Neural cell (in vitro differentiated cells): Measurements from ENCODE around the gene GSDME. TPM values are rescaled to one million over a fixed set of nuclear protein-coding genes. Genes with fewer than 3 reads are reported as not detected.

Experiments
- H2AFZ ChIP-seq: fragments of 200-600, 300-800 bp; sonication (generic), shearing (Covaris generic); 2 replicates; pipeline ENCODE4 v1.6.0; 2014; ENCODE audit warnings: low read depth, mild to moderate bottlenecking, antibody characterized with exemption, low read length, moderate library complexity
- H3F3A ChIP-seq: fragments of 200-600 bp; shearing (Covaris generic); 2 replicates; pipeline ENCODE4 v1.6.1; 2016; ENCODE audit warnings: mild to moderate bottlenecking, moderate library complexity, mixed read lengths, antibody characterized with exemption, low read length; ENCODE audit not compliant: insufficient read depth, poor library complexity, severe bottlenecking
- H3K27ac ChIP-seq: fragments of 200-600, 300-800 bp; sonication (generic), shearing (Covaris generic); 2 replicates; pipeline ENCODE4 v1.5.1; 2014; ENCODE audit warnings: mild to moderate bottlenecking, low read length, moderate library complexity
- H3K27me3 ChIP-seq: fragments of 300-800, 200-600 bp; sonication (generic), shearing (Covaris generic); 2 replicates; pipeline ENCODE4 v1.6.0; 2014; ENCODE audit warnings: mild to moderate bottlenecking, low read depth, low read length, moderate library complexity; ENCODE audit not compliant: insufficient read depth
- H3K36me3 ChIP-seq: fragments of 300-800, 200-600 bp; sonication (generic), shearing (Covaris generic); 2 replicates; pipeline ENCODE4 v1.5.1; 2014; ENCODE audit warnings: mild to moderate bottlenecking, antibody characterized with exemption, low read length, moderate library complexity; ENCODE audit not compliant: insufficient read depth
- H3K4me2 ChIP-seq: fragments of 300-800, 200-600 bp; sonication (generic), shearing (Covaris generic); 2 replicates; pipeline ENCODE4 v1.6.0; 2014; ENCODE audit warnings: mild to moderate bottlenecking, low read length
- H3K4me3 ChIP-seq: fragments of 300-800, 200-600 bp; sonication (generic), shearing (Covaris generic); 2 replicates; pipeline ENCODE4 v1.5.1; 2014; ENCODE audit warnings: mild to moderate bottlenecking, low read length, moderate library complexity
- H3K79me2 ChIP-seq: fragments of 200-600 bp; shearing (Covaris generic); replicated peaks from 2 replicates; pipeline ENCODE4 v1.6.0; 2014; ENCODE audit warnings: mild to moderate bottlenecking, low read length, moderate library complexity; ENCODE audit not compliant: insufficient read depth
- H3K9ac ChIP-seq: fragments of 300-800, 200-600 bp; sonication (generic), shearing (Covaris generic); 2 replicates; pipeline ENCODE4 v1.6.1; 2016; ENCODE audit warnings: mild to moderate bottlenecking, low read length, mixed read lengths
- H3K9me2 ChIP-seq: fragments of 200-600 bp; shearing (Covaris generic); 2 replicates; pipeline ENCODE4 v1.6.1; 2016; ENCODE audit warnings: mild to moderate bottlenecking, low read length, mixed read lengths; ENCODE audit not compliant: insufficient read depth
- H3K9me3 ChIP-seq: fragments of 200-600, 300-800 bp; sonication (generic), shearing (Covaris generic); 2 replicates; pipeline ENCODE4 v1.6.1; 2016; ENCODE audit warnings: mild to moderate bottlenecking, mixed run types, low read length, moderate library complexity, mixed read lengths
- H4K20me1 ChIP-seq: fragments of 200-600 bp; shearing (Covaris generic); 2 replicates; pipeline ENCODE4 v1.6.1; 2016; ENCODE audit warnings: mild to moderate bottlenecking, mixed run types; ENCODE audit not compliant: insufficient read depth
- EP300 ChIP-seq: fragments of 450-650 bp; conservative IDR thresholded peaks from 2 replicates; pipeline ENCODE4 v1.6.1; 2014; ENCODE audit warnings: antibody characterized with exemption, mild to moderate bottlenecking, moderate library complexity; ENCODE audit not compliant: poor library complexity, severe bottlenecking
- EZH2 ChIP-seq: fragments of 200-600, 300-800 bp; shearing (Covaris generic), sonication (generic); IDR thresholded peaks from 2 replicates; pipeline ENCODE4 v1.6.1; 2014; ENCODE audit warnings: antibody characterized with exemption, low read length, borderline replicate concordance, mild to moderate bottlenecking; ENCODE audit not compliant: insufficient read depth, poor library complexity, severe bottlenecking
- MXI1 ChIP-seq: fragments of 450-650 bp; conservative IDR thresholded peaks from 2 replicates; pipeline ENCODE4 v1.6.1; 2014; ENCODE audit warnings: antibody characterized with exemption, mild to moderate bottlenecking; ENCODE audit not compliant: poor library complexity, severe bottlenecking
- POLR2AphosphoS5 ChIP-seq: IDR thresholded peaks from 2 replicates; pipeline ENCODE4 v1.6.1; 2012
- RAD21 ChIP-seq: fragments of 450-650 bp; conservative IDR thresholded peaks from 2 replicates; pipeline ENCODE4 v1.6.1; 2014; ENCODE audit warnings: antibody characterized with exemption, mild to moderate bottlenecking, moderate library complexity
- SMC3 ChIP-seq: fragments of 450-650 bp; conservative IDR thresholded peaks from 2 replicates; pipeline ENCODE4 v1.6.1; 2014; ENCODE audit warnings: antibody characterized with exemption, mild to moderate bottlenecking, moderate library complexity; ENCODE audit not compliant: poor library complexity
- TAF1 ChIP-seq: IDR thresholded peaks from 2 replicates; pipeline ENCODE4 v1.6.1; 2012; ENCODE audit warnings: low read depth
- polyA plus RNA-seq: library from polyadenylated mRNA; depleted of rRNA; stranded (reverse); fragments of >200 nt; gene quantifications from 2 replicates; pipeline ENCODE4 v1.2.3, GENCODE V29; 2014
- TF ChIP-seq, protein P1 (sequence below): IDR thresholded peaks from 2 replicates; pipeline ENCODE4 v1.6.1; 2012; ENCODE audit warnings: borderline replicate concordance
- TF ChIP-seq, protein P2 (sequence below): fragments of 450-650 bp; IDR thresholded peaks from 2 replicates; pipeline ENCODE4 v1.5.1; 2014; ENCODE audit warnings: antibody characterized with exemption, mild to moderate bottlenecking, moderate library complexity; ENCODE audit not compliant: poor library complexity, severe bottlenecking

The GSDME gene
- polyA plus RNA-seq, 1 donor from 2014 or later, result 42.9 TPM

DNA sequence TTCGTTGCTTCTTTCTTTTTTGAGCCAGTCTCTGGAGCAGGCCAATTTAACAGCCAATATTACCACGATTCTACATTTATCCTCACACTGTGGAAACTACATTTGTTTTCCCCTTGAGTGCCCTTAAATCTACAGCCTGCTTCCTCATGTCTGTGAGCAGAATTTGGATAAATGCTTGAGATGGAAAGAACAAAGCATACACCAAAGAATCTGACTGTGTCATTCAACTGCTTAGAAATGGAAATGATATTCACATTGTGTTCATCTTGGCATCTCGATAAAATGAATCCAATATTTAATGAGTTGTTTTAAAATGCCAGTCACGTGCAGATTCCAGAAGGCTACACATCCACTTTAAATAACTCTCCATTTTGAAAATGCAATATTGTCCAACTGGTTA is 41.0 kb upstream of the GSDME start:
- peak overlapping the region; percentile 4 for H3K4me2 ChIP-seq
- peak overlapping the region; percentile 71 for H3K27ac ChIP-seq
- H3K9me2 ChIP-seq, result no peaks in the 10 kb centered on the region
- H3K9ac ChIP-seq, result peak overlapping the region; percentile 48
- TF ChIP-seq SMC3 (no peak), EP300 (no peak)
- TF ChIP-seq, protein P1, sequence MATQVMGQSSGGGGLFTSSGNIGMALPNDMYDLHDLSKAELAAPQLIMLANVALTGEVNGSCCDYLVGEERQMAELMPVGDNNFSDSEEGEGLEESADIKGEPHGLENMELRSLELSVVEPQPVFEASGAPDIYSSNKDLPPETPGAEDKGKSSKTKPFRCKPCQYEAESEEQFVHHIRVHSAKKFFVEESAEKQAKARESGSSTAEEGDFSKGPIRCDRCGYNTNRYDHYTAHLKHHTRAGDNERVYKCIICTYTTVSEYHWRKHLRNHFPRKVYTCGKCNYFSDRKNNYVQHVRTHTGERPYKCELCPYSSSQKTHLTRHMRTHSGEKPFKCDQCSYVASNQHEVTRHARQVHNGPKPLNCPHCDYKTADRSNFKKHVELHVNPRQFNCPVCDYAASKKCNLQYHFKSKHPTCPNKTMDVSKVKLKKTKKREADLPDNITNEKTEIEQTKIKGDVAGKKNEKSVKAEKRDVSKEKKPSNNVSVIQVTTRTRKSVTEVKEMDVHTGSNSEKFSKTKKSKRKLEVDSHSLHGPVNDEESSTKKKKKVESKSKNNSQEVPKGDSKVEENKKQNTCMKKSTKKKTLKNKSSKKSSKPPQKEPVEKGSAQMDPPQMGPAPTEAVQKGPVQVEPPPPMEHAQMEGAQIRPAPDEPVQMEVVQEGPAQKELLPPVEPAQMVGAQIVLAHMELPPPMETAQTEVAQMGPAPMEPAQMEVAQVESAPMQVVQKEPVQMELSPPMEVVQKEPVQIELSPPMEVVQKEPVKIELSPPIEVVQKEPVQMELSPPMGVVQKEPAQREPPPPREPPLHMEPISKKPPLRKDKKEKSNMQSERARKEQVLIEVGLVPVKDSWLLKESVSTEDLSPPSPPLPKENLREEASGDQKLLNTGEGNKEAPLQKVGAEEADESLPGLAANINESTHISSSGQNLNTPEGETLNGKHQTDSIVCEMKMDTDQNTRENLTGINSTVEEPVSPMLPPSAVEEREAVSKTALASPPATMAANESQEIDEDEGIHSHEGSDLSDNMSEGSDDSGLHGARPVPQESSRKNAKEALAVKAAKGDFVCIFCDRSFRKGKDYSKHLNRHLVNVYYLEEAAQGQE, result no peak
- no peaks in the 10 kb centered on the region for H3K79me2 ChIP-seq
- no peaks in the 10 kb centered on the region for H3F3A ChIP-seq
- no peaks in the 10 kb centered on the region for H3K9me3 ChIP-seq
- no peaks in the 10 kb centered on the region for H4K20me1 ChIP-seq
- H3K27me3 ChIP-seq, result no peaks in the 10 kb centered on the region
- peak overlapping the region; percentile 37 for H2AFZ ChIP-seq
- H3K36me3 ChIP-seq, result no peaks in the 10 kb centered on the region
- H3K4me3 ChIP-seq, result peak overlapping the region; percentile 19

DNA sequence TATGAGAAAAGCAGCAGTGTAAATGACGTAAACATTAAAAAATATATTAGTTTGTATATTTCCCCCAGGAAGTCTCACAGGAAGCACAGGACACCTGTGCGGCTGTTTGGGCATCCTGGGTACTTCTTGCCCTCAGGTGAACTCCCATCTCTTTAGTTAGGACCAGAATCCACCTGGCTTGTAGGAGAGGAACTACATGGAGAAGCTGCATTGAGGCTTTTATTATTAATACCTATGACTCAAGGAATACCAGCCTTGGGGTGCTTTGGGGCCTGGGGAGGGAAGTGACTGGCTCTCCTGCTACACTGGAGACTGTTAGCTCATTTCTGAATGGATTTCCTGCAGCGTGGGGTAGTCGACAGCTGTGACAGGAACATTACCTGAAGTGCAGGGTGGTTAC is 40.0 kb upstream of the GSDME start:
- H3F3A ChIP-seq, result no peaks in the 10 kb centered on the region
- no peaks in the 10 kb centered on the region for H3K79me2 ChIP-seq
- no peaks in the 10 kb centered on the region for H3K27me3 ChIP-seq
- no peak overlapping the region for H3K4me2 ChIP-seq
- no peaks in the 10 kb centered on the region for H3K9me2 ChIP-seq
- H3K4me3 ChIP-seq, result no peak overlapping the region
- H2AFZ ChIP-seq, result no peak overlapping the region
- peak overlapping the region; percentile 71 for H3K27ac ChIP-seq
- no peaks in the 10 kb centered on the region for H3K9me3 ChIP-seq
- H4K20me1 ChIP-seq, result no peaks in the 10 kb centered on the region
- no peak overlapping the region for H3K9ac ChIP-seq
- no peaks in the 10 kb centered on the region for H3K36me3 ChIP-seq
- TF ChIP-seq RAD21 (no peak), EP300 (no peak), TAF1 (no peak), SMC3 (no peak), MXI1 (no peak), EZH2 (no peak), POLR2AphosphoS5 (no peak)
- TF ChIP-seq, protein P1, result no peak
- TF ChIP-seq, protein P2, sequence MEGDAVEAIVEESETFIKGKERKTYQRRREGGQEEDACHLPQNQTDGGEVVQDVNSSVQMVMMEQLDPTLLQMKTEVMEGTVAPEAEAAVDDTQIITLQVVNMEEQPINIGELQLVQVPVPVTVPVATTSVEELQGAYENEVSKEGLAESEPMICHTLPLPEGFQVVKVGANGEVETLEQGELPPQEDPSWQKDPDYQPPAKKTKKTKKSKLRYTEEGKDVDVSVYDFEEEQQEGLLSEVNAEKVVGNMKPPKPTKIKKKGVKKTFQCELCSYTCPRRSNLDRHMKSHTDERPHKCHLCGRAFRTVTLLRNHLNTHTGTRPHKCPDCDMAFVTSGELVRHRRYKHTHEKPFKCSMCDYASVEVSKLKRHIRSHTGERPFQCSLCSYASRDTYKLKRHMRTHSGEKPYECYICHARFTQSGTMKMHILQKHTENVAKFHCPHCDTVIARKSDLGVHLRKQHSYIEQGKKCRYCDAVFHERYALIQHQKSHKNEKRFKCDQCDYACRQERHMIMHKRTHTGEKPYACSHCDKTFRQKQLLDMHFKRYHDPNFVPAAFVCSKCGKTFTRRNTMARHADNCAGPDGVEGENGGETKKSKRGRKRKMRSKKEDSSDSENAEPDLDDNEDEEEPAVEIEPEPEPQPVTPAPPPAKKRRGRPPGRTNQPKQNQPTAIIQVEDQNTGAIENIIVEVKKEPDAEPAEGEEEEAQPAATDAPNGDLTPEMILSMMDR, result no peak
